ENCODE measurements around the gene SUN1.
"Not testable (repeated sequence)": the region's sequence is repeated elsewhere in the genome, so short reads cannot be mapped to it uniquely, and the experiment has no call there.

Gene SUN1

DNA sequence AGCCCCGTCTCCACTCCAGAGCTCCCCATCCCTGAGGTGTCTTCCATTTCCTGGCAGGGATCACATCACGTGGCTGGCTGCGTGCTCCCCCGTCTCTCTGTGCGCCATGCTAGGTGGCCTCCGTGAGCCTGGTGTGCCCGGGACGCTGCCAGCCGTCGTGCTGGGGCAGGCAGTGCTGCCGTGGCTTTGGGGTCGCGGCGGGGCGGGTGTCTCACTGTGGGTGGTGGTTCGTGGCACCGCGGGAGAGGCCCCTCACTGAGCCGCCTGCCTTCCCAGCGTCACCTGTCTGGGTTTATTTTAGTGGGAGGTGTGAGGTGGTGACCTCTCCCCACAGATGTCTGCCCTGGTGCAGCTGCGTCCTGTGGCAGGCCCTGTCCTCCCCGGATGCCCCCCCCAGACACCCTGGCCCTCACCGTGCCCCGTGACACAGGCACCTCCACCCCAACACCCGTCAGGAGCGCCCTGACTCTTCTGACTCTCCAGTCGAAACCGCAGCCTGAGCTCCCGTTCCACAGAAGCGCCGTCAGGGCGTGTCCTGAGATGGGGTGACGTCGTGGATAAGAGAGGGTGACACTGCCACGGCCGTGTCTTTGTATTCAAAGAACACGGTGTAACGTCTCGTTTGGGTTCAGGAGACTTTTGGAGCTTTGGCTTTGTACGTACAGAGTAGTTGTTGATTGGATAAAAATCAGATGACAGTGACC, 62.0 kb downstream of the SUN1 start:
- no peak for DNase-seq

DNA sequence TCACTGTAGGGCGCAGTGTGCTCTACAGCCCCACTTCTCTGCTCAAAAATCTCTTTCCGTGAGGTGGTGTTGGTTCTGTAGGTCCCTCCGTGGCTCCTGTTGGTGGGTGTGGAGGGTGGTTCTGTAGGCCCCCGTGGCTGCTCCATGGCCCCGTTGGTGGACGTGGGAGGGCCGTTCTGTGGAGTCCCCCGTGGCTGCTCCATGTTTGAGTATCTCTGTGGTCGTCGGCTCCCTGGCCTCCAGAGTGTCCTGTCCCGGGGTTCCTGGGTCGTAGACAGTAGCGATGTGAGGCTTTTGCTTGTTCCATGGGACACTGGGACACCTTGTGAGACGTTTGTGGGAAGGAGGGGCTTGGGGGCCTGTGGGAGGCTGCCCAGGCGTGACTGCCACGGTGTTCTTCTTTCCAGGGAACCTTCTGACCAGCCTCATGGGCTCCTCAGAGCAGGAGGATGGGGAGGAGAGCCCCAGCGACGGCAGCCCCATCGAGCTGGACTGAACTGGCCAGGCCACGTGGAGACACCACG, 62.7 kb downstream of the SUN1 start:
- no peak for DNase-seq

DNA sequence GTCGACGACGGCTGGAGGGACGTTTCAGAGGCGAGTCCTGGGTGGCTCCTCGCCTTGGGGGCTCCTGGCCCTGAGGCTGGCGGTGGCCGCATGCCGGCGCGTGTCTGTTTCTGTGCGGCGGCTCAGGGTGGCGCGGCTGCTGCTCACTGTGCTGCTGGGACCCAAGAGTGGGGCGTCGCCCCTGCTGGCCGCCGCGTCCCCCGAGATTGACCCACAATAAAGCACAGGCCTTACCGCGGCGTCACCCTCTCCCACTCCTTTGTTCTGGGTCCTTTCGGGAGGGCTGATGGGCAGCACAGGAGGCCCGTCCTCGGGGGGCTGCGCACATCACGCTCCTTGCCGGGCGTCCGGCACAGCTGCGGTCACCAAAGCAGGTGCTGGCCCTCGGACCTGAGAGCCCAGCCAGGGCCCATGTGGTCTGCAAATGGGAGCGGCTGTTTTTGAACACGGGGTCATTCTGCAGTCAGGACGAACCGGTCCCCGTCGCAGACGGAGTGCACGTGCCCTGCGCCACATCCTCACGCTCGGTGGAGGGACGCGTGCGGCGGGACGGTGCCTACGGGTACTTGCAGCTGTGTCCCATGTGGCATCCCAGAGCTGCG, 63.3 kb downstream of the SUN1 start:
- no peak for DNase-seq

- no peak for DNase-seq
Measured at GRCh38 chr7:896346-897075, 64.2 kb downstream of the SUN1 start.

DNA sequence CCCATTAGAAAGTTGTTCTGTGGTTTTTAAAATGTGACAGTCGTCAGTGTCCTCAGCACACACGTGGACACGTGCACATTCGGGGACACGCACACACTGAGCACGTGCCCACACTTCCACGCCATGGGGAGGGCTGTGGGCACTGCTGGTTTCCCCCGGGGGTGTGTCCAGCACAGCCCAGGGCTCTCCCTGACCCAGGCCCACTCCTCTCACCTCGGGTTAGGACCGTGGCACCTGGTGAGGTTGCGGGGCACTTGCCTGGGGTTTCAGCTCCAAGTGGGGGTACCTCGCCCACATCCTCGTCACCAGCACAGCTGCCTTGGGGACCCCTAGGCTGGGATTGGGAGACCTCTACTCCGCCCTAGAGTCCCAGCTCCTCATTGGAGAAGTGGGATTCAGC, 64.8 kb downstream of the SUN1 start:
- no peak for DNase-seq

DNA sequence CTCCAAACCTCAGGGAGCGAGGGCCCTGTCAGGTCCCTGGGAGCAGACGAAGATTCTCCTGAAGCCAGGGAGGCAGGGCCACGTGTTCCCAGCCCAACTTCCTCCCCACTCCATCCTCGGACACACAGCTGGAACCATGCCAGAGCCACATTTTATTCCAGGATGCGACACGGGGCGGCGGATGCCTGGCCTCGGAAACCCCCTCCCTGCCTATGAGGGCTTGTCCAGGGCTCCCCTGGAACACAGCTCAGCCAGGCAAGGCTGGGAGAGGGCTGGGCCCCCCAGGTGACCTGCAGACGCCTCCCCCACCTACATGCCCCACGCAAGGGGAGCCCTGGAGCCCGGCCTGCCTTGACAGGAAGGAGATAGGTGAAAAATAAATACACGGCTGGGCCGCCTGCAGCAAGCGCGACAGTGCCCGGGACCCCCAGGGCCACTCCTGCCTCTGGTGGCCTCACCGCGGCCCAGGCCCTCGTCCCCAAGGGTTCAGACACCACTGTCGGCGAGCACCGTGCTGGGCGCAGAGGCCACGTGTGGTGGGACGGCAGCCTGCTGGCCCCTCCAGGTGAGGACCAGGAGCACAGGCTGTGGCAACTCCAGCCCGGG, 65.6 kb downstream of the SUN1 start:
- no peak for DNase-seq

GRCh38 chr7:898460-898854, 66.2 kb downstream of the SUN1 start:
- DNase-seq = no peak

DNA sequence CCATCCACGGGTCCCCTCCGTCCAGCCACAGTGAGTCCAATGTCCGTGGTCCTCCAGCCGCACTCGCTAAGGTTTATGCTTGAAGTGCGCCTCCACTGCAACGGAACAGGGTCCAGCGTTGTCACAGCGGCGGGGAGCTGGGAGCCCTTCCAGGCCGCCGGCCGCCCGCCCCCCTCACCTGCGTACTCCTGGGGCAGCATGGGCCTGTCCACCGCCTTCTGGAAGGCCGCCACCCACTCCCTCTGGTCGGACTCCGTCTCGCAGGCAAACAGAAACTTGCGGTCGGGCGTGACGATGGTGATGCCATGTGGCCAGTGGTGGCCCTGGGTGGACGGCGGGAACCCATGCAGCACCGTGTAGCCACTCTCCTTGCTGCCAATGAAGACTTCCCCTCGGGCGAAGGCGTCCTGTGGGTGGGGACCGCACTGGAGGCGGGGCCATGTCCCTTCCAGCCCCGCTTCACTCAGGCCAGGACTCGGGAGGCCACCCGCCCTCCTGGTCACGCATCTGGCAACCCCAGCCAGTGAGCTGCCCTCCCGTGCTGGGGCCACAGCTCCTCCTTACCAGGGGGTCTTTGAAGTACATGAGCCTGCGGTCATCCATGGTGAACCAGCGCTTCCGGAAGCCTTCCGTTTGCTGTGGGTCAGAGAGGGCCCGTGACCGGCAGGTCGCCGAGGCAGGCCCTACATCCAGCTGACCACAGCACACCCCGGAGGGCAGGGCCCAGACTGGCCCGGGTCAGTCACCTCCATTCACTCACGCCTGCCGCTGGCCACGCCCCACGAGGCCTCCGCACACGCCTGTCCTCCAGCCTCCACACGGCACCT, 66.8 kb downstream of the SUN1 start:
- no peak for DNase-seq

GRCh38 chr7:899806-900205, 67.5 kb downstream of the SUN1 start:
- DNase-seq = no peak

- DNase-seq = no peak
Measured at GRCh38 chr7:900331-901040, 68.2 kb downstream of the SUN1 start.

DNA sequence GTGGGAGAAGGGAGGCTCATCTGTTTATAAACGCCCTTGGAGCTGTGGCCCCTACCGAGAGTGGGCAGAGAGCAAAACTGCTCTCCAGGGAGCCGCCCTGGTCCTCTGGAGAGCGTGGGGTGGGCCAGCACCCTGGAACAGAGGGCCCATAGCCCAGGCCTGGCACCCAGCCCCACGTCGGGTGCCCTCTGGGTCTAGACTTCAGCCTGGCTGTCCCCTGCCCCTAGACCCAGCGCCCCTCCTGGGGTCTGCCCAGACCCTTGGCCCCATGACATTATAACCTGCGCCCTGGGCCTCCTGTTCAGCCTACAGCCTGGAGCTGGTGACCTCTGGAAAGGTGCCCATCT, 68.7 kb downstream of the SUN1 start:
- no peak for DNase-seq

- no peak for DNase-seq
Measured at GRCh38 chr7:901388-902154, 69.3 kb downstream of the SUN1 start.

DNA sequence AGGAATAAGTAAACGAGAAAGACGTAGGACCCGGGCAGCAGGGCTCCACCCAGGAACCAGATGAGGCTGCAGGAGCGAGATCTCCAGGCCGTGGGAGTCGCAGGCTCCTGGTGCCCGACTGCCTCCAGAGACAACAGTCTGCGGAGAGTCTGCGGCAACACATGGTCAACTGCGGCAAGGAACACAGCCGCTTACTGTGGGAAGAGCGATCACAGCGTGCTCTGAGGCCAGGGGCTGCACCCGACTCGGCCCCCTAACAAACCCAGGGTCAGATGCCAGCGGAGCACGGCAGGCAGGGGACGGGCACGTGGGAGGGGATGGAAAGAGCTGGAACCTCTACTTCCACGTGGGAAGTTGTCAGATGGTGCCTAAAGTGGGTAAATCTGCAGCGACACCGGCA, 70.7 kb downstream of the SUN1 start:
- DNase-seq = no peak

GRCh38 chr7:903921-904755, 71.9 kb downstream of the SUN1 start:
- DNase-seq = no peak

GRCh38 chr7:904847-905246, 72.6 kb downstream of the SUN1 start:
- DNase-seq = no peak

GRCh38 chr7:906776-907157, 74.5 kb downstream of the SUN1 start:
- no peak for DNase-seq

GRCh38 chr7:907158-907980, 75.1 kb downstream of the SUN1 start:
- no peak for DNase-seq

DNA sequence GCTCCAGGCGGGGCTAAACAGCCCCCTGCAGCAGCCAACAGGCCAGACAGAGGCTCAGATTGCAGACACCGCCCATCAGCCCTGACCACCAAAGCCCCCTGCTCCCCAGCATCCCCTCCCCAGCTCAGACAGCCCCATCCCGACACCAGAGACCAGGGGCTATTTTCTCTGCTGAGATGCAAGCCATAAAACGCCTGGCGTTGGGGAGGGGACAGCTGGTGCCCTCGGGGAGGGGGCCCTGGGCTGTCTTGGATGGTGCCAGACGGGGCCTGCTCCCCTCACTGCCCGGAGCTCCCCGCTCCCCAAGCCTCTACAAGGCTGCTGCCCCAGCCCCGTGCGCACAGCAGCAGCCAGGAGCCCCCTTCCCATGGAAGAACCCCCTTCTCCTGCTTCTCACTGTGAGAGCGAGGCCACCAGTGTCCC, 75.9 kb downstream of the SUN1 start:
- no peak for DNase-seq

DNA sequence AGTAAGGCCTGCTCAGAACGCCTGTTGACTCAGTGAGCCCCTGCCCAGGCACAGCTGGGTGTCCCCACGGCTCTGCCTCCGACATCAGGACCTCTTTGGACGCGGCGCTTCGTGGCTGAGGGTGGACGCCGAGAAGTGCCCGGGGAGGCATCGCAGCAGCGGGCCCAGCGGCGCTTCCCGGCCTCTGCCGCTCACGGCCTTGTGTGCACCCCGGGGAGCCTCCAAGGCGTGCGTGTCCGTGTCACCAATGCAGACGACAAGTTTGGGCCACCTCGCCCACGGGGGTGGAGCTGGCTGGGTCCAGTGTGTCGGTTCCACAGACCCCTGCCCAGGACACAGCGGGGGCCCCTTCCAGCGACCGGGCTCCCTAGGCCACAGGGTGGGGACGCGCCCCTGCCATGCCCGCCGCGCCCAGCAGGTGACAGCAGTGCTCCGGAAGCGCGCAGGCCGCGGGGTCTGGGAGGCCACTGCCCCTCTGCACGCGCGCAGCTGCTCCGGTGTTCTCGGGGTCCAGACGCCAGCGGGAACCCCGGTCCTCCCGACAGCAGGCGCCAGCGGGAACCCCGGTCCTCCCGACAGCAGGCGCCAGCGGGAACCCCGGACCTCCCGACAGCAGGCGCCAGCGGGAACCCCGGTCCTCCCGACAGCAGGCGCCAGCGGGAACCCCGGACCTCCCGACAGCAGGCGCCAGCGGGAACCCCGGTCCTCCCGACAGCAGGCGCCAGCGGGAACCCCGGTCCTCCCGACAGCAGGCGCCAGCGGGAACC, 76.5 kb downstream of the SUN1 start:
- not testable (repeated sequence) for DNase-seq

All from amniotic stem cell (primary cell).